ENCODE data around the gene NFKB1. TPM values are rescaled to one million over a fixed set of nuclear protein-coding genes. Genes with fewer than 3 reads are reported as not detected.
"Not testable (repeated sequence)": the region's sequence is repeated elsewhere in the genome, so short reads cannot be mapped to it uniquely, and the experiment has no call there.

Gene NFKB1
- total RNA-seq, 1 donor from 2014 or later = 6.5 TPM

- no peak for FAIRE-seq
These were observed 59.6 kb downstream of the NFKB1 start for GRCh38 chr4:102560571-102561341.

DNA sequence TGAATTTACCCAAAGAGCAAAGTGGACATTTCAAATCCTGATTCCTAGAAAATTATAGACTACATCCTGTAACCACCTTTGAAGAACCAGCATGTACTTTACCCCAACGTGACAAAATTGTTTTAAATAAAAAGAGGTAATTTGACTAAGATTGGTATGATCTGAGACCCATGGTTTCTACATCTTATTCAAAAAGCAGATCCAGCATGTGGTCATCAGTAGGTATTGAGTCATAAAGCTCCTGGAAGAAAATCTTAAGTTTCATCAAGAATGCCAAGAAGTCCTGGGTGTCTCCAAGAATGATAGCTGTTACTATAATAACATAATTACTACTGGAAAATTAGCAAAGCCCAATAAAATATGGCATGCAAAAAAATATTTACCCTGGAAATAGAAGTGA, 61.8 kb downstream of the NFKB1 start:
- FAIRE-seq (no peak), DNase-seq (ENCODE audit: low spot score in 2 of 2) (no peak)

More at GRCh38 chr4:102560571-102561341, 59.6 kb downstream of the NFKB1 start:
- no peak for DNase-seq (ENCODE audit: low spot score in 2 of 2)

GRCh38 chr4:102564399-102565059, 63.4 kb downstream of the NFKB1 start:
- DNase-seq (ENCODE audit: low spot score in 2 of 2) (no peak), FAIRE-seq (no peak)

DNA sequence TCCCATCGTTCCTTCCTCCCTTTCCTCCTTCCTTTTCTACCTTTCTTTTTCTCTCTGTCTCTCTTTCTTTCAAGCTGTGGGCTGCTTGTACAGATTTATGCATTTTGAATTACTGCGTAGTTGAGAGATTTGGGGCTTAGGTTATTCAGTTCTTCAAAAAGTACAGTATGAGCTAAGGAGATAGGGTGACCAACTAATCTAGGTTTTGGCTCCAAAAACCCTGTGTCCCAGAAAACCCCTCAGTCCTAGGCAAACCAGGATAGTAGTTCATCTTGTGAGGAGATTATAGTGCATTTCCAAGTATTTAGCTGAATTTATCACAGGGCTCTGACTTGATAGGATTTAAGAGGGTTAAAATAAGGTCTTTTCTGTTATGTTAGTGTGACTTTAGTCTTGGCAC, 64.5 kb downstream of the NFKB1 start:
- FAIRE-seq (no peak), DNase-seq (ENCODE audit: low spot score in 2 of 2) (no peak)

DNA sequence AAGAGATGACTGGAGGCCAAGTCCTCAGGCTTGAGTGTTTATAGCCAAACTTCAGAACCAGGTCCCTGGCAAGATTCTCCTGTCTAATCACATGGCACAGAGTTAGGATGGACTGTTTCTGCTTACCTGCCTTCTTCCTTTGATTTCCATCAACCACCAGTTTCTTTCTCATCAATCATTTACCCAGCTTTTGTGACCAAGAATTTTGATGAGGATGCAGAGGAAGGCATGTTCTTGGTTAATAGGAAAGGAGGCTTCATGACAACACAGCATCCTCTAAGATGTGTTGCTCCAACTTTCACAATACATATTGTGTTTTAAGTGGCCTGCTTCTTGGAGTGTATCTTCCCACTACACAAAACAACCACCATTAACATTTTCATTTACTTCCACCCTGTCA, 65.3 kb downstream of the NFKB1 start:
- FAIRE-seq = no peak
- DNase-seq (ENCODE audit: low spot score in 2 of 2) = no peak

DNA sequence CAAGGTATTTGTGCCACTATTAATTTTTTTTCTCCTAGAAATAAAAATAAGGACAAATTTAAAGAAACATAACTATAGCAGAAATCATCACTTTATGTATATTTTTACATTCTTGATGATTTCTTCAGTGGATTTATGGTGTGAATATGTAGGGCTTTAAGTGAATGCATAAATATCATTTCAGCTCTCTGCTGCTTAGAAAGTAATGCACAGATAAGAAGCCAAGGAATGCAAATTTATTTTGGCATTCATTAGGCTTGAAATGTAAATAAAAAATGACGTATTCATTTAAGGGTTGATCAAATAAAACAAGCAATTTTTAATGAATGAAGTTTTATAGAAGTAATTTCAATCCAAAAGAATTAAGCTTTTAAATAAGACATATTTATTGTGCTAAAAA, 66.3 kb downstream of the NFKB1 start:
- no peak for FAIRE-seq
- no peak for DNase-seq (ENCODE audit: low spot score in 2 of 2)

- FAIRE-seq (no peak), DNase-seq (ENCODE audit: low spot score in 2 of 2) (no peak)
These were observed 68.0 kb downstream of the NFKB1 start for GRCh38 chr4:102569200-102569599.

DNA sequence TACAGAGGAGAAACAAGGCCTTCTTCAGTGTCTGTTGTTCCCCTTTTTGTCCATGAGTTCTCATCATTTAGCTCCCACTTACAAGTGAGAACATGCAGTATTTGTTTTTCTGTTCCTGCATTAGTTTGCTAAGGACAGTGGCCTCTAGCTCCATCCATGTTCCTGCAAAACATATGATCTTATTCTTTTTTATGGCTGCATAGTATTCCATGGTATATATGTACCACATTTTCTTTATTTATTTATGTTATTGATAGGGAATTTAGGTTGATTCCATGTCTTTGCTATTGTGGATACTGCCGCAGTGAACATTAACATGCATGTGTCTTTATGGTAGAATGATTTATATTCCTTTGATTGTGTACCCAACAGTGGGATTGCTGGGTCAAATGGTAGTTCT, 69.1 kb downstream of the NFKB1 start:
- DNase-seq (ENCODE audit: low spot score in 2 of 2); FAIRE-seq: not testable (repeated sequence)

- DNase-seq (ENCODE audit: low spot score in 2 of 2) (no peak), FAIRE-seq (no peak)
These were observed 71.3 kb downstream of the NFKB1 start for GRCh38 chr4:102572452-102572851.

GRCh38 chr4:102574317-102574716, 73.2 kb downstream of the NFKB1 start:
- no peak for FAIRE-seq
- DNase-seq (ENCODE audit: low spot score in 2 of 2) = no peak

DNA sequence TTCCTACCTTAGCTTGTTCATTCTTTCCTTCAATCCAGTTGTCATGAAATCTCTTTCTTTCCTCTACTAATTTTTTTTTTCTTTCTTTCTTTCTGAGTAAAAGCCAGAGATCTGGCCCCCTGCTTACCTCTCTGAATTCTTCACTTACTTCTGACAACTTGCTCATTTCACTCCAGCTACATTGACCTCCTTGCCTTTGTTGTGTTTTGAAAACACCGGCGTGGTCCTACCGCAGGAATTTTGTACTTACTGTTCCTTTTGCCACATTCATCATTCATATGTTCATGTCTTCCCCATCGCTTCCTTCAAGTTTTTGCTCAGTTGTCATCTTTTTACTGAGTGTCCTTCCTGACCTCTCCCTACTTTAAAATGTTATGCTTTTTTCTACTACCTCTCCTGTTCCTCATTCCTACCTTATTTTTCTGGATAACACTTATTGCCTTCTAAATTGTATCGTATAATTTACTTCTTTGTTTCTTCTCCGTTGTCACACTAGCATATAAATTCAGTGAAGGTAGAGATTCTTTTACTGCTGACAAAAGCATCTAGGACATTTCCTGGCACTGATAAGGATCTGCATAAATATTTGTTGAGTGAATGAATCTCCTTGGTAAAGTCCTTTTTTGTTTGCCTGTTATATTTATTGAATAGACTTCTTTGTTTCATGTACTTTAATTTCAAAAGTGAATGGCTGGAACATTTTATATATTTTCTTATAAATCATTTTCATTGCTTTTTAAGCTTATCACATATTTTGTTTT, 74.4 kb downstream of the NFKB1 start:
- FAIRE-seq = peak; percentile 51
- DNase-seq (ENCODE audit: low spot score in 2 of 2) = no peak

- no peak for DNase-seq (ENCODE audit: low spot score in 2 of 2)
- FAIRE-seq = no peak
These were observed 77.1 kb downstream of the NFKB1 start for GRCh38 chr4:102578270-102578669.

DNA sequence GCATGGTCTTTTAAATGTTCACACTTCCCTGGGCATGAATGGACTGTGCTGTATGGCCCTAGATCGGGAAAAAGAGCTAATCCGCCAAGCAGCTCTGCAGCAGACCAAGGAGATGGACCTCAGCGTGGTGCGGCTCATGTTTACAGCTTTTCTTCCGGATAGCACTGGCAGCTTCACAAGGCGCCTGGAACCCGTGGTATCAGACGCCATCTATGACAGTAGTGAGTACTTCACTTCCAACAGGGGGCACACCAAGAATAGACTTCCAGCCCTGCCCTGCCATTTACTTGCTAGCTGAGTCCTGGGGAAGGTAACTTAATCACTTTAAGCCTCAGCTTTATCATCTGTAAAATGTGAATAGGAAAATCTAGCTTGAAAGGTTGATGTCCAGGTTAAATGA, 77.7 kb downstream of the NFKB1 start:
- DNase-seq (ENCODE audit: low spot score in 2 of 2) (no peak), FAIRE-seq (no peak)

DNA sequence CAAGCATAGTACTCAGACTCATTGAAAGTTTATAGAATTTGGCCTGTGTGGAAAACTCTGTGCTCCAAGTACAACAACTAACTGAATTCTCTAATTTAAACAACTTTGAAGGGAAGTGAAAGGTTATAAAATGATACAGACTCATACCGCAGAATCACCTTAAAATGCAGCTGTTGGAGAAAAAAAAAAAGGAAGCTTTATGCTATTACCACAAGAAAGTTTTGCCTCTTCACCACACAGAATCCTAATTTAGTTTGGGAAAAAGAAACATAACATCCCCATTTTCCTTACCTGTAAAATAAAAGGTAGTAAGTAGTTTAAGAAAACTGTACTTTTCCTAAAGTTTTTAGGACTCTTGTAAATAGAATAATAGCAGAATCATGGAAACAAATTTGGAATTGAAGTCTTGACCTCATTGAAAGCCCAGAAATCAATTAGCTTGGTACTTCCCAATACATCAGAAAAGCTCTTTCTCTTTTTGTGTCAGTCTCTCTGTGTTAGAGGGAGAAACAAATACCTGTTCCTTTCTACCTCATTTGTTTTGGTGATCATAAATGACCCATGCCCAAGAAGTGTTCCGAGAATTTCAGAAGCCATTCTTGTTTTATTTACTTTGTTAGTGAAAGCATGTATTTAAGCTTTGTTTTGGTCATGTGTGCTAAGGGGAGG, 78.8 kb downstream of the NFKB1 start:
- no peak for DNase-seq (ENCODE audit: low spot score in 2 of 2)
- FAIRE-seq = no peak

- no peak for DNase-seq (ENCODE audit: low spot score in 2 of 2)
- FAIRE-seq = no peak
These were observed 79.3 kb downstream of the NFKB1 start for GRCh38 chr4:102580463-102580842.

DNA sequence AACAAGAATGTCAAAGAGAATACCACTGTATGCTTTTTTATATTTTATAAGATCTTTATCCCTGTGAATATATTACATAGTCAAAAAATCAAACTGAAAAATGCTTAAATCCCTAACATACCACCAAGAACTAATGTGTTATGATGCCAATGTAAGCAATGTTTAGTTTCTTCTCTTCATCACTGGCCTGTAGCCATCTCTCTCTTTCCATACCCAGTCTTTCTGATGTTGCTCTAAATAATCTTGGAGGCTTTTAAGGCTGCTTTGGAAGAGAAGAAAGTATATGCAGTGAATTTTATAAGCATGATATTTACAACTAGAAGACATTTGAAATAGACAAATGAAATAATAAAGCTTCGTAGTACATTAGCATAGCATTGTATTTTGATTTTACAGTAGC, 82.9 kb downstream of the NFKB1 start:
- FAIRE-seq = no peak
- DNase-seq (ENCODE audit: low spot score in 2 of 2) = no peak

DNA sequence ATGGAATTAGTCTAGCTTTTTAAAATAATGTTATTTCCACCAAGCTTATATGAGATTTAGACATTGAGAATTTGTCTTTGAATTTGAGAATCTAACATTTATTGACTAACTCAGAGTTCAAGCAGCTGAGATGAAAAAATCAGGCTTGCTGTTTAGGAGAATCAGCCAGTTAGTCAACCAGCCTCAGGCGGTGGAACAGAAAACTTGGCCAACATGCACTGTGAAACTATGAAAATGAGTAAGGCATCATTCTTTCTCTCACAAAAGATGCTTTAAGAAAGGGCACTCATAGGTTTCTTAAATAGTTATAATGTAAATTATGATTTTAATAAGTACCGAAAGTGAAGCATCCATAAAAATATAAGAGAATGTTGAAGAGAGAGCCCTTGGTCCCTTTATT, 84.2 kb downstream of the NFKB1 start:
- FAIRE-seq (no peak), DNase-seq (ENCODE audit: low spot score in 2 of 2) (no peak)

DNA sequence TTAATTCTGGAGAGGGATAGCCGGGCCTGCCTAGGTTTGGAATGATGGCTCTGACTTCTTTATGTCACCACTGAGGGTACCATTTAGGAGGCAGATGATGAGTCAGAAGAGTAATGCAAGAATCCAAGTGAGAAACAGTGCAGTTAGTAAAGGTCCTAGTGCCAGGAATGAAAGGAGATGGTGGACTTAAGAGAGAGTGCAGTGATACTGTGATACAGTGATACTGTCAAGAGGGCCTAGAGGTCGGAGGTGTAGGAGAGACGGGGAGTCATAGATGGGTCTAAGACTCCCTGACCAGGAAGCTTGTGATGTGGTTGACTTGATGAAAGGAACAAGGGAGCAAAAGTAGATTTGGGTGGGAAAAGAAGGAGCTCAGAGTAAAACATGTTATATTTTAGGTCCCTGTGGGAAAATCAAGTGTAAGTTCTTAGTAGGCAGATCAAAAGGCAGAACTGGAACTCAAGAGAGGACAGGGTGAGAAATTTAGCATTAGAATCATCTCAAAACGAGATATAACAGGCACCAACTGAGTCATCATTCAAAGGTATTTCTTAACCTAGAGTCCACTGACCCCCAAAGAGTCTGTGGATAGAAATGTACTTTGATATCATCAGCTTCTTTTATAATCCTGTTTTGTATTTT, 85.0 kb downstream of the NFKB1 start:
- FAIRE-seq = no peak
- DNase-seq (ENCODE audit: low spot score in 2 of 2) = no peak

GRCh38 chr4:102586644-102587021, 85.5 kb downstream of the NFKB1 start:
- DNase-seq (ENCODE audit: low spot score in 2 of 2) (no peak), FAIRE-seq (no peak)

DNA sequence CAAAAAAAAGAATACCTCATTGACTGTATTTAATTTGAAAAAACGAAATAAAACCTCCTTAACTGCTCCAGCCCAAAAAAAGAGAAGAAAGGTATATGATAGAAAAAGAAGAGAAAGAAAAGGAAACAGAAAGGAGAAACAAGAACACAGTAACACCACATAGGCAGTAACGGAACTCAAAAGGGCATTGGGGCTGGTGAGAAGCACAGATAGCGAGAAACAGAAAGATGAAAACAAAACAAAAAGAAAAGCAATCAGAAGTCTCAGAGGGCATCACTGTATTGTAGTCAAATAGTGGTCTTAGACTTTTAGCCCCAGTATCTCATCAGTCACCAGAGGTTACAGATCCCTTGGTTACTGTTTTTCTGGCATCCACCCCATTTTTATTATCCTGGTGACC, 88.6 kb downstream of the NFKB1 start:
- no peak for DNase-seq (ENCODE audit: low spot score in 2 of 2)
- no peak for FAIRE-seq

Measured in frontal cortex (tissue), 4 donors.